HG02763 (cell line): ENCODE results near the gene GNAQ.

ENCODE experiments used
- ATAC-seq: cut with Tn5 transposase; IDR thresholded peaks from one replicate; pipeline ENCODE4 v1.9.1; 2021; ENCODE audit warnings: mild to moderate bottlenecking, moderate library complexity; ENCODE audit not compliant: unreplicated experiment

The GNAQ gene

DNA sequence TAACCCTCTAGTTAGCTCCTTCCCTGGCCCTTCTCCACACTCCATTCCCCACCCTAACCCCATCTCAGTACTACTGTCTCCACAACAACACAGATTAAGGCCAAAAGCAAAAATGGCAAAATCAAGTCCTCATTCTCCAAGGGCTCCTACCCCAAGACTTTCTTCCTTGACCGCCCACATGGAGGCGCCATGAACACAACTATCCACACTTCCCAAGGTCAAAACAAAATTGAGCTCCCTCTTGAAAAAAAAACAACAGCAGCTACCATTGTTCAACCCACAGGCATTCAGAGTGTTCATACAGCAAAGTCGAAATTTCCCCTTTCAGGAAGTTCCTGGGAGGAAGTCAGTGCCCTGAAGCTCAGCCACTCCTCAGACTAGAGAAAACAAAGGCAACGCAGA, 54.4 kb downstream of the GNAQ start:
- no peak for ATAC-seq

DNA sequence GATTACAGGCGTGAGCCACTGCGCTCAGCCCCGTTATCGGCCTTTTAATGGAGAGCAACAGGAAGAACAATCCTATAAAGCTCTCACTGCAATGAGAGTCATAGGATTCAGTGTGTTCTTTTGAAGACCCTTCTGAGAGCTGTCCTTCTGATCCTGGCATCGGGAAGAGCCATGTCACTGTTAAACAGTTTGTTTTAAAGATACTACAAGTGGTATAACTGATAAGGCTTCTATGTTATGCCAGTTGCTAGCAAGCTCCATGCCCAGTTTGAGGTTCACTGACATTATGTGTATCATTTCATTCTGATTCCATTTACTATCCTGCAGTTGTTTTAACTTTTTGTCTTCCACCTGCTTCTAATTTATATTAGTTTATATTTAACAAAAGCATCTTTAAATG, 55.8 kb downstream of the GNAQ start:
- ATAC-seq: no peak

DNA sequence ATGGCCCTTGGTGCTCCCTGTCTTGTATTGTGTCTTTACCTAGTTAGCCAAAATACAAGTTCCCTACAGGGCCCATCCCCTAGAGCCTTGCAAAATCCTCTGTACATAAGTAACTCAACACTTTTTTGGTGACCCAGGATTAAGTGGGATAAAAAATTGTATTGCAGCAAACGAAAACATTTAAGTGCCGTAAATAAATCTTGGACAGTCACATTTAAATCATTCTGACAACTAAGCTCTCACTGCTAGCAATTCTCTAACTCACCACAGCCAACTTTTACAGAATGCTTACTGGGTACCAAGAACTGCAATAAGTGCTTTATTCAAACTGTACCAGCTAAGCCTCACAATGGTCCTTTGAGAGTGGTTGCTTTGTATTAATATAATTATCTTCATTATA, 56.6 kb downstream of the GNAQ start:
- no peak for ATAC-seq

DNA sequence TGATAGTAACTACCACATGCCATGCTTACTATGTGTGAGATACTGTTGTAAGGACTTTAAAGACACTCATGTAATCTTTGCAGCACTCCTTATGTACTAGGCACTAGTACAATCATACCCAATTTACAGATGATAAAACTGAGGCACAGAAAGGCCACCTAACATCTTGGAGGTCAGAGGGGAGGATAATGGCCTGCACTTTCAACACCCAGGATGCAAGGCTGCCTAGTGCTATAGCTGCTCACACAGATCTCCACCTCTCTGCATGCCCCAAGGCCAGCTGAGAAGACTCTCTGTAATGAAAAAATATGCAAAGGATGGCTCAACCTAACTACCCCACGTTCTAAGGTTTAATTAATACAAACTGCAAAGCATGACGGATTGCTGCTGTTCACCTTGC, 57.2 kb downstream of the GNAQ start:
- ATAC-seq: no peak

DNA sequence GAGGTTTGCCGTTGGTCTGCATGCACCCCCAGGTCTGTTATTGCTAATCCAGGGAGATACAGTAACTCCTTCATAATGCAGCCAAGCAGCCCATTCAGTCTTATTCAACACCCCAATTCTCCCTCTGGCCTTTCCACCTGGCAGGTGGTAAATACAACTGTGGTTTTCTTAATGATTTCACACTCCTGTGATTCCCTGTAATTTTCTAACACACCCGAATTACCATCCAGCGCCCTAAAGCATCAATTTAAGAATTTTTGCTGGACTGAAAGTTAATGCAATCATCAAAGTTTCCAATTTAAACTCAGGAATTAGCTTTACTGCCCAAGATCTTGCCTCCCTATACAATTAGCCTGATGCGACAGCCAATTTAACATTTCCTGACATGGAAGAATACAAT, 62.5 kb downstream of the GNAQ start:
- ATAC-seq: no peak

DNA sequence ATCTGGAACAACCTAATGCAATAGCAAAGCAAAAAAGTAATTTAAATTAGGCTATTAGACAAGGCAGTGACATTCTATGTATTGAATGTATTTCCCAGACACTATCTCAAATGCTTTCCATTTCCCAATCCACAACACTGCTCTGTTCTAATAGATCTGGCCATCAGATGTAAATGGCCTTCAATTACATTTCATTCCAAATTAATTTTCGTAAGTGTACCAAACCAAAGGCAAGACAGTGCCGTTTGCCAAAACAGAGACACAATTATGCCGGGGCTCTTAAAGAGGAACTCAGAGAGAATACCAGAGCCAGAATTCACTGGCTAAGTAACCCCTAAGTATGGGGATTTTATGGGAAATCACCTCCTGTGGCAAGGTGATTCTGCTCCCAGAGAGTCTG, 63.1 kb downstream of the GNAQ start:
- no peak for ATAC-seq

DNA sequence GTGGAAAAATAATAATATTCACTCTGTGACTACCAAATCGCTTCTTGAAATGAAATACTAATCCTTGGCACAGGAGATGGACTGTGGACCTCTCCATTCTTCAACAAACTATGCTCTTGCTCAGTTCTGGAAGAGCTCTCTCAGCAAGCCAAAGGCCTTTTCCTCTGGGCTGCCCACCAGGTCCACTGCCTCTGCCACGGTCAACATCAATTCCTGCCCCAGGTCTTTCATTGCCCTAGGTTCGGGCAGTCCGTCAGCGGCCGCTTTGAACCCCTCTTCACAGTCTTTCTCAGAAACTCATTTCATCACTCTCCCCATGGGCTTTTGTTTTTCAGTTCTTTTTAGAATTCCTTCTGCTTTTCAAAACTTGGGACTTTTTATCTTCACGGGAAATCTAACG, 64.9 kb downstream of the GNAQ start:
- ATAC-seq: no peak

DNA sequence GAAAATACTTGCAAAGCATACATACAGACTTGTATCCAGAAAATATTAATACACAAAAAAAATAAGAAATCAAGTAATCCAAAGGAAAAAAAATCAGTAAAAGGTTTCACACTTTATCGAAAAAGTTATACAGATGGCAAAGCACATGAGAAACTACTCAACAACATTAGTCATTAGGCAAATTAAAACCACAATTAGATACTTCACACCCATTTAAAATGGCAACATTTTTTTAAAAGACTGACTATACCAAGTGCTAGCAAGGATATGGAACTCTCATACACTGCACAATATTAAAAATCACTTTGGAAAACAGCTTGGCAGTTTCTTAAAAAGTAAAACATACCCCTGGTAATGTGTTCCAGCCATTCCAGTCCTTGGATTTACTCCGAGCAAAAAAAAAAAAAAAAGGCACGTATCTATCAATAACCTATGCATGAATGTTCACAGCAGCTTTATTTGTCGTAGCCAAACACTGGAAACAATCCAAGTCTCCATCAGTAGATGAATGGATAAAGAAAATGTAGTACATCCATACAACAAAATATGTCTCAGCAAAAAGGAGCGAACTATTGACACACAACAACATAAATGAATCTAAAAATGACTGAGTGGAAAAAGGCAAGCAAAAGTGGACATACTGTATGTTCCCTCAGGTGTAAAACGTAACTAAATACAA, 66.0 kb downstream of the GNAQ start:
- ATAC-seq: no peak

DNA sequence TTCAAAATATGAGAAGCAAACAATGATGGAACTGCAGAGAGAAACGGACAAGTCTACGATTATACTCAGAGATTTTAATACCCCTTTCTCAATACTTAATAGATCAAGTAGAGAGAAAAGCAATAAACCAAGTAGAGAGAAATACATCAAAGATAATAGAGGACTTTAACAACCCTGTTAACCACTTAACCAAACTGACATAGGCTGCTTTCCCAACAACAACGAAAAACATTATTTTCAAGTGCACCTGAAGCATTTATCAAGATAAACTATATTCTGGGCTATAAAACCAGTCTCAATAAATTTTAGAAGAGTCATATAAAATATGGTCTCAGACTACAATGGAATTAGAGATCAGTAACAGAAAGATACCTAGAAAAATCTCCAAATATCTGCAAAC, 67.4 kb downstream of the GNAQ start:
- no peak for ATAC-seq

DNA sequence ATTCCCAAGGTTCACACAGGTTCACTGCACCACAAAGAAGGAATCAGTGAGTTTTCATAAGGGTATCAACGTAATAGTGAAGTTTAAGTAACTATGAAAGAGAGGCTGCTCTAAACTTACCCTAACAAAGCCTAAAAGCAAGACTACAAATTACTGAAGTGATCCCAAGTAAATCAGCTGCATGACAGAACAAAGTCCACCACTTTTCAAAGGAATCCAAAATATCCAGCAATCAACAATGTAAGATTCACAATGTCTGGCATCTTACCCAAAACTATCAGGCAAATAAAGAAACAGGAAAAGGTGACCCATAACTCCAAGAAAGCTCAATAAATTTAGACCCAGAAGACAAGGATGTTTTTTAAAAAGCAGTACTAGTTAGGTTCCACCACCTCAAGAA, 70.1 kb downstream of the GNAQ start:
- ATAC-seq: no peak

DNA sequence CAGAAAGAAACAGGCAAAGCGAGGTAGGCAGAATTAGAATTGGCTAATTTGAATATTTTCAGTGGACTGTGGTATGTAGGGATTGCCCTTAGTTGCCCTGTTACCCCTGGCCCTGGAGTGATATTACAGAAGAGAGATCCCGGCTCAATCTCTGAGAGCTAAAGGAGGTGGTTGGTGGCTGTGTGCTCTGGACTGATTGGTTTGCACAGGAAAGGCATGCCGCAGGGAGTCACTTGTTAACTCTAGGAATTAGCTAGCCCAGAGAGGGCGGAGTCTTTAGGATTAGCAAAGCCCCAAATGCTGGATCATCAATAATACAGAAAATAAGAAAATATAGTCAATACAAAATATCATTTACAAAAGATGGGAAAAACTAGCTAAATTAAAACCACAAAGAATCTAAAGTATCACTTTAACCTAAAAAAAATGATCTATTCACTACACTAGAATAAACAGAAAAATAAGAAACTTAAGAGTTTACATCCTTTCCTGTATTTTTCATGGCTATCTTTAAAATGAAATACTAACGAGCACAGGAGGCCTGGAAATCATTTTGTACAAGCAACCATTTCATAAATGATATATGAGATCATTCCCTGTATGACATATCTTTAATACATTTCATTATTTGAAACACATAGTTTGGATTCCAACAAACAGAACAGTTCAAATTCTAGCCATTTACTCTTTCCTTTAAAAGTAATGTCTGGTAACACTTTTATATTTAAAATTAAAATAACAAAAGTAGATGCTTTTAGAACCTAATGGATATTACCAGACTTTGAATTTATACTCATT, 71.1 kb downstream of the GNAQ start:
- no peak for ATAC-seq

DNA sequence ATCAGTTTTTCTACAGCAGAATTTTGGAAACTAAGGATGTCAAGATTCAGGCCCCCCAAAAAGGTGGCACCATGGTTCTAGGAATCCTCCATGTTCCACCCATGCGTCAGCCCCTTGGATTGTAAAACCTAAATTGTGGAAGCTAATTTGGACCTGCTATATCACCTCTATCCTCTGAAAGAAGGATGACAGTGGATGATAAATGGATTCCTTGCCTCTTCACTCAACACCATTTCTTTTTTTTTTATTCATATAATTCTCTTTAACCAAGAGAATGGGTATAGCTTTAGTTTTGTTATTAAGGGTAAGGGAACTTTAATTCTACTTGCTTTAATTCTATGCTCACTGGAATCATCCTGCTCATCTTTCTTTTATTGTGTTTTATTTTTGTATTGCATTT, 71.8 kb downstream of the GNAQ start:
- ATAC-seq: no peak

DNA sequence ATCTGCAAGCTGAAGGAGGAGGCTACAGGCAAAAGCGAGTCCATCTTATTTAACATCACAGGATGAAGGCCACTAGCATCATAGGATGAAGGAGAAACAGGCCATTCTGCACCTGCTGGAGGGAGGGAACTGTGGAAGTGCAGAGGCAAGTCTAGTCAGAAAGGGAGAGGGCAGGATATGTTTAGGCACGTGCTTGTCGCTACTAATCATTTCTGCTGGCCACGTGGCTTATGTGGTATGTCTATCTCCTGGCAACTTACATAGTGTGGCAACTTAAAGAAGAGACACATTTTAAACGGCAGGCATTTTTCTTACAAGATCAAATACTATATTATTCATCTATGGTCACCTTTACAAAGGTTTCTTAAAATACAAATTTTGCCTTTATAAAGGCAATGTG, 74.0 kb downstream of the GNAQ start:
- no peak for ATAC-seq

DNA sequence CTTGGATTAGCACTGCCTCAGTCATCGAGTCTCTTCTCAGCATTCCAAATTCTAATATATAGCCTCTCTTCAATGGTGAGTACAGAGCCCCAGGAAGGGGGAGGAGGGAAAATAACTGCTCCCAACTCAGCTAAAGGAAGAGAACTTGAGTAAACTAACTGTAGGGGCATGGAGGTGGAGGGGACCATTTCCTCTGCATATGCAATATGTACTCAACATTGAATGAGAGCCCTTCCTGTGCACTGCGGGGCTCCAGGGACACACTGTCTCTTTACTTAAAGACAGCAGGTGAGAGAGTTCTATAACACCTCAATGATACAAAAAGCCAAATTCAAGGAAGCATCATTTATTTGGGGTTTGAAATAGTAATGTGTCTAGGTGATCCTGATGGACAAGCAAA, 75.1 kb downstream of the GNAQ start:
- no peak for ATAC-seq

DNA sequence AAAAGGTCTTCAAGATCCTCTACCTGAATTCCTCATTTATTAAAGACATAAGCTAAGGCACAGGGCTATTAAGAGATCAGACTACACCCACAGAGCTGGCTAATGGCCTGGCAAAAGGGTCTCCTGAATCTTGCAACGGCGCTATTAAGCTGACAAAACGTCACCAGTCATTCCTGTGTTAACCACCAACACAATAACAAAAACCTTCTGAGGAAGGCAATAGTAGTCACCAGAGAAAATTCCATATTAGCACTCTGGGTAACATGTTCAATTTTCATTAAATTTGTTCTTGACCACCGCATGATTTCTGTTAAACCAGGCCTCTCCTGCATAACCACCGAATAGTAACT, 77.0 kb downstream of the GNAQ start:
- no peak for ATAC-seq

DNA sequence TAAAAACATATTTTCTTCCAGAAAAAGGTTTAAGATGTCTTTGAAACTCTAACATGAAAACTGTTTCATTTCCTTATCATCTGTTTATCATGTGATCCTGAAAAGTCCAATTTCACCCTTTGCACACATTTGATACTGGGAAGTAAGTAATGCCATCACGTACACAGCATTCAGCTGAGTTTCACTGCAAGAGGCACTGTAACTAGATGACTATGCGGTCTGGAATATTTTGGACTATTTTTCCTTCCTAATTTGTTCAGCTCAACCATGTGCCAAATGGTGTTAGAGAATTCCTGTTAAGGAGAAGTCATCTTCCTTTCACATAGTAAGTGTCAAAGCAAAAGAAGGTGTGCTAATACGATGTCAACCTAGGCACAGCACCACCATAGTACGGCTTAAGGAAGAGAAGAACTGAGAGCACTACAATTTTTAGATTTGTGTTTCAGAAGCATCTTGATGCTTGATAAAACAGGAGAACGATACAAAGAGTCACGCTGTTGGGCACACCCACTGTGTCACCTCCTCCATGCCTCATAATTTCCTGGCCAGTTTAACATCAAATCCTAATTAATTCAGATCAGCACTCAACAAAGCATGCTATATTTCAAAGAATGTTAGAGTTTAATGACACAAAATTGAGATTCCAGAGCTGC, 77.5 kb downstream of the GNAQ start:
- no peak for ATAC-seq

DNA sequence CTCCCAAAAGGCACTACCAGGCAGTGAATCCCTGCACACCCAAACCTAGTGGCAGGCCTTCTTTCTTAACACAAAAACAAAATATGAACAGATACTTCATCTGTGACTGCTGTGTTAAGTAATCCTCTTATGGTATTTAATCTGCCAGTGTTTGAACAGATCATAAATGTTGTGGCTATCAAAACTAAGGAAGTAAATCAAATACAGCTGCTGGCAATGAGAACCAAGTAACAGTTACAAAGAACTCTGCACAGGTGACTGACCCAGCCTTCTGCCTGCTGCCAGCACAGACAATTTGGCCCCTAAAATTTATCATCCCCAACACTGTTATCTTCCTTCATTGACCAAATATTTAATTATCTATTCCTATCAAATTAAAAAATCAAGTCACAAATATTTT, 78.0 kb downstream of the GNAQ start:
- no peak for ATAC-seq

DNA sequence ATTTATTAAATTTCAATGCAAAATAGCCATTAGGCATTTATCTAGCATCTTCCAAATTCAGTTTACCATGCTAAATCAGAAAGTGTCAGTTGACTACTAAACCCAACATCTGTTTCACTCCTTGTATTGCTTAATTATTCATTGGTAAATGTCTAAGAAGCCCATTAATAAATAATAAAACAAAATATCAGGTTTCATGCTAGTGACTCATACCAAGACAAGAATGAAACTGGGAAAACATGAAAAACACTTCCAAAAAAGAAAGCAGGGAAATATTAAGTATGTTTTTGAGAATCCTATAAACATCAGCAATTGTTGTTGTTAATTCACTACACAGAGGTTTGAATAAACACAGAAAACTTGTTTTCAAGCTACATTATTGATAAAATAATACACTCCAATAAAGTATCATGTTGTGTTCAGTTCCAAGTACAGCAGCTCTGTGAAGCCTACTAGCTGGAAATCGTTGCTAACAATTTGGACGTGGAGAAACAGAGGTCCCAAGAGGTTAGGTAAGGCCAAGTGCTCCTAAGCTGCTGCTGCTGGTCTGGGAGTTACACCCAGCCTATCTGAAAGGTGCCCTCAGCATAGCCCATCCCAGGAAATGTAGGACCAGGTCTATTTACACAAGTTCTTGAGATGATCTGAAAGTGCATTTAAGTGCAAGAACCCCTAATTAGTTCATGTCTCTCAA, 78.8 kb downstream of the GNAQ start:
- no peak for ATAC-seq

DNA sequence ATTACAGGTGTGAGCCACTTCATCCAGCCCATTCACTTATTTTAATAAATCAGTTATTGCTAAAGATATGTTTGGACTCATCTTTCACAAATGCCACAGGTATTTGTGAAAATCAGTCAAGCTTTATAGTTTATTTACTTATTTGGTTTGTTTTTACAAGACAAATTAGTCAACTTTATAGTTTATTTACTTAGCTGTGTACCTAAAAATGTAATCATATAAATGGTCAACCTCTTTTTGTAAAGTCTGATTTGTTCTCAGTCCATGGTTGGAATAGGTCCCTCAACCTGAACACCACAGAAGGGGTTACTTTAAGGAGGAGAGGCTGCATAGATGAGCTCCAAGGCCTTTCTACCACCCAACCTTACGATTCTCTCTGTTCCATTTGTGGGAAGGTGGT, 80.2 kb downstream of the GNAQ start:
- no peak for ATAC-seq

DNA sequence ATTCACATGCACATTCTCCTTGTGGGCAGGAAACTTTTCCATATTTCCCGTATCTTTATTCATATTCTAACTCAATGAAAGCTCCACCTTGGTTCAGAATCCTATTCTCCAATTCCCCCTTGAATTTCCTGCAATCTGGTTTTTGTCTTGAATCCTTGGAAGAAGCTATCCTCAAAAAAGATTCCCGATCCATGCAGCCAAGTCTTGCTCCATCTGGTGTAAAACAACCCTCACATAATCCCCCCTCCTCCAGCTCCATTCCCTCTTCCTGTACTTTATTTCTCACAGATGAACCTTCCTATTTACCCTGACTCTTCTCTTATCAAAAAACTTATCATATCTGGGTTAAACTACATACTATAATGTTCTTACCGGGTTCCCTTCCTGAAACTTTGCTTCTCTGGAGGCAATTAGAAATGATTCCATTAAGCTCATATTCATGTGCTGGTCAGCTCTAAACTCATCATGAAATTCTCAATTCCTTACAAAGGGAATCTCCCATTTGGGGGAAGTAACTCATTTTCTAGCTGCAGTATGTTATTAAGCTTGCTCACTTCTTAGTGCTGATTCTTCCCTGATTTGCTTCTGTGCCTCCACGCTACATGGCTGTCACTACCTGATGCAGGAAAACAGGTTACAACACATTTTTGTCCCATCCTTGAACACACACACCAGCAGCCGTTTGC, 81.7 kb downstream of the GNAQ start:
- no peak for ATAC-seq

DNA sequence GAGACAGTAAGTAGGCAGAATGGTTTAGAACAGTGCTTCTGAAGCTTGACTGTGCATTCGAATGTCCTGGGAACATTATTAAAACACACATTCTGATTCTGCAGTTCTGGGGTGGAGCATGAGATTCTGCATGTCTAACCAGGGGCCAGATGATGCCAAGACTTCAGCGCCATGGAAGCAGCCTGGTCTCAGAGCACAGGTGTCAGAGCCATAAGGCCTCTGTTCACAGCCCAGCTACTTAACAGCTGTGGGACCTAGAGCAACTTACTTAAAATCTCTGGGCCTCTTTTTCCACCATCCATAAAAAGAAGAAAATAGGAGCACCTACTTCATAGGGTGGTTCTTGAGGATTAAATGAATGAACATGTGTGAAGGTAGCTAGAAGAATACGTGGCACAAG, 84.0 kb downstream of the GNAQ start:
- ATAC-seq: no peak
